ENCODE results near the gene NINJ2. TPM values are rescaled to one million over a fixed set of nuclear protein-coding genes. Genes with fewer than 3 reads are reported as not detected.

NINJ2 gene
- total RNA-seq, 2 experiments from 2014 or later, result 1.1 to 3.4 TPM

GRCh38 chr12:532908-533565 lies 130.2 kb downstream of the NINJ2 start:
- Mint-ChIP-seq H3K36me3 (ENCODE audit: low read depth) (no peaks in the 10 kb centered on the region), H3K4me1 (ENCODE audit: low read depth) (no peaks in the 10 kb centered on the region), H3K27ac (no peak overlapping the region), H3K27me3 (no peaks in the 10 kb centered on the region), H3K4me3 (no peak overlapping the region), H3K9me3 (peaks cover 5% of the 10 kb centered on the region)
- H3K27ac ChIP-seq (ENCODE audit: low read depth in 1 of 2, low read length in 2 of 2), result no peak overlapping the region
- H3K4me1 ChIP-seq (ENCODE audit: insufficient read depth, low read length), result peaks cover under 1% of the 10 kb centered on the region
- no peaks in the 10 kb centered on the region for H3K27me3 ChIP-seq (ENCODE audit: control insufficient read depth in 1 of 2, insufficient read depth in 2 of 2, low read length in 2 of 2)
- ATAC-seq (ENCODE audit: poor library complexity) (no peak), DNase-seq (no peak)
- POLR2A ChIA-PET, result no interaction called here
- no peak overlapping the region for H3K4me3 ChIP-seq (ENCODE audit: low read length)
- peaks cover 0 to 32% of the 10 kb centered on the region in 2 experiments for H3K9me3 ChIP-seq (ENCODE audit: control insufficient read depth in 1 of 2, insufficient read depth in 1 of 2, low read length in 2 of 2)
- TF ChIP-seq, protein P1, sequence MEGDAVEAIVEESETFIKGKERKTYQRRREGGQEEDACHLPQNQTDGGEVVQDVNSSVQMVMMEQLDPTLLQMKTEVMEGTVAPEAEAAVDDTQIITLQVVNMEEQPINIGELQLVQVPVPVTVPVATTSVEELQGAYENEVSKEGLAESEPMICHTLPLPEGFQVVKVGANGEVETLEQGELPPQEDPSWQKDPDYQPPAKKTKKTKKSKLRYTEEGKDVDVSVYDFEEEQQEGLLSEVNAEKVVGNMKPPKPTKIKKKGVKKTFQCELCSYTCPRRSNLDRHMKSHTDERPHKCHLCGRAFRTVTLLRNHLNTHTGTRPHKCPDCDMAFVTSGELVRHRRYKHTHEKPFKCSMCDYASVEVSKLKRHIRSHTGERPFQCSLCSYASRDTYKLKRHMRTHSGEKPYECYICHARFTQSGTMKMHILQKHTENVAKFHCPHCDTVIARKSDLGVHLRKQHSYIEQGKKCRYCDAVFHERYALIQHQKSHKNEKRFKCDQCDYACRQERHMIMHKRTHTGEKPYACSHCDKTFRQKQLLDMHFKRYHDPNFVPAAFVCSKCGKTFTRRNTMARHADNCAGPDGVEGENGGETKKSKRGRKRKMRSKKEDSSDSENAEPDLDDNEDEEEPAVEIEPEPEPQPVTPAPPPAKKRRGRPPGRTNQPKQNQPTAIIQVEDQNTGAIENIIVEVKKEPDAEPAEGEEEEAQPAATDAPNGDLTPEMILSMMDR (IDR thresholded peaks at IDR 0.05), result no peak
- H3K36me3 ChIP-seq (ENCODE audit: insufficient read depth, low read length), result no peaks in the 10 kb centered on the region
- intact Hi-C loops (cut with DNase I, micrococcal nuclease), result no loop called here
- CTCF ChIA-PET, result no interaction called here

GRCh38 chr12:531951-532585 lies 131.2 kb downstream of the NINJ2 start:
- Histone ChIP-seq H3K9me3 (ENCODE audit: control insufficient read depth in 1 of 2, insufficient read depth in 1 of 2, low read length in 2 of 2) (peaks cover 0 to 32% of the 10 kb centered on the region in 2 experiments), H3K27me3 (ENCODE audit: control insufficient read depth in 1 of 2, insufficient read depth in 2 of 2, low read length in 2 of 2) (no peaks in the 10 kb centered on the region), H3K27ac (ENCODE audit: low read depth in 1 of 2, low read length in 2 of 2) (no peak overlapping the region), H3K4me1 (ENCODE audit: insufficient read depth, low read length) (no peaks in the 10 kb centered on the region), H3K4me3 (ENCODE audit: low read length) (no peak overlapping the region), H3K36me3 (ENCODE audit: insufficient read depth, low read length) (no peaks in the 10 kb centered on the region)
- ChIA-PET CTCF (no interaction called here), POLR2A (no interaction called here)
- H3K27ac Mint-ChIP-seq, result no peak overlapping the region
- DNase-seq (no peak), ATAC-seq (ENCODE audit: poor library complexity) (no peak)
- H3K4me1 Mint-ChIP-seq (ENCODE audit: low read depth), result no peaks in the 10 kb centered on the region
- no peaks in the 10 kb centered on the region for H3K27me3 Mint-ChIP-seq
- H3K4me3 Mint-ChIP-seq, result no peak overlapping the region
- TF ChIP-seq, protein P1 (IDR thresholded peaks at IDR 0.05), result no peak
- intact Hi-C loops (cut with DNase I, micrococcal nuclease), result no loop called here
- H3K9me3 Mint-ChIP-seq, result peaks cover 5% of the 10 kb centered on the region
- no peaks in the 10 kb centered on the region for H3K36me3 Mint-ChIP-seq (ENCODE audit: low read depth)

DNA sequence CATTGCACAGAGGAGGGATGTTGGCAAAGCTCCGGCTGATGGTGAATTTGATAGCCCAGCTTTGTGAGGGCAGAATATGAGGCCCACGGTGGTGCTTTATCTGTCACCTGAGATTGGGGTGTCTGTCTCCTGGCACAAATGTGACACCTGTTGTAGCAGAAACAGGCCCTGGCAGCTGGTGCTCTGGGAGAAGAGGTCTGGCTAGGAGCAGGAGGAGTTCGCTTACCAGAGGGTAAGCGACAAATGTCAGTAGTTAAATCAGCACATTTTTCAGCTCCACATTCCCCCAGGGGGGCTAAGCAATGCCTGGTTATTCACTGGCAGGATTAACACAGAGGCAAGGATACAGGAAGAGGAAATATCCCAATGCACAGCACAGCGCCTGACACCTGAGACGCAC lies 132.4 kb downstream of the NINJ2 start:
- Histone ChIP-seq H3K27ac (ENCODE audit: low read depth in 1 of 2, low read length in 2 of 2) (no peak overlapping the region), H3K27me3 (ENCODE audit: control insufficient read depth in 1 of 2, insufficient read depth in 2 of 2, low read length in 2 of 2) (no peaks in the 10 kb centered on the region), H3K4me1 (ENCODE audit: insufficient read depth, low read length) (no peaks in the 10 kb centered on the region), H3K4me3 (ENCODE audit: low read length) (no peak overlapping the region), H3K9me3 (ENCODE audit: control insufficient read depth in 1 of 2, insufficient read depth in 1 of 2, low read length in 2 of 2) (peaks cover 0 to 32% of the 10 kb centered on the region in 2 experiments), H3K36me3 (ENCODE audit: insufficient read depth, low read length) (no peaks in the 10 kb centered on the region)
- Mint-ChIP-seq H3K27ac (no peak overlapping the region), H3K4me1 (ENCODE audit: low read depth) (no peaks in the 10 kb centered on the region), H3K9me3 (peaks cover 5% of the 10 kb centered on the region), H3K27me3 (no peaks in the 10 kb centered on the region), H3K4me3 (no peak overlapping the region), H3K36me3 (ENCODE audit: low read depth) (no peaks in the 10 kb centered on the region)
- ChIA-PET POLR2A (no interaction called here), CTCF (interaction anchor here (0.9 kb wide), 1 partner anchor 63 kb away, joined by 3 read pairs; no protein-coding TSS in a partner anchor)
- intact Hi-C loops (cut with DNase I, micrococcal nuclease), result no loop called here
- TF ChIP-seq, protein P1 (IDR thresholded peaks at IDR 0.05), result no peak
- DNase-seq (no peak), ATAC-seq (ENCODE audit: poor library complexity) (no peak)

Data from CD4-positive, alpha-beta T cell (primary cell).